ENCODE results near the gene MVB12A. TPM values are rescaled to one million over a fixed set of nuclear protein-coding genes. Genes with fewer than 3 reads are reported as not detected.

Gene MVB12A
- total and polyA plus RNA-seq, 10 of the 15 experiments (the other 5 are each of a cell fraction or from before 2014, with no cell fraction given): 1.2 to 47.6 (median 26.3) TPM

- TF ChIP-seq CEBPB (IDR thresholded peaks at IDR 0.05; ENCODE audit: borderline replicate concordance in 1 of 2, low read depth in 2 of 2, low read length in 2 of 2) (no peak), IKZF1 (conservative IDR thresholded peaks at IDR 0.05) (no peak)
Measured at GRCh38 chr19:17431417-17431816, 11.6 kb downstream of the MVB12A start (continued).

- intact Hi-C loops (cut with micrococcal nuclease; ENCODE audit: unreplicated experiment) (no loop called here), in situ Hi-C loops (cut with MboI) (no loop called here)
- Histone ChIP-seq H2AFZ (ENCODE audit: control insufficient read depth, low read depth, low read length) (no peak overlapping the region), H3K4me1 (ENCODE audit: control insufficient read depth, insufficient read depth, low read length) (no peaks in the 10 kb centered on the region), H3K79me2 (ENCODE audit: control insufficient read depth, insufficient read depth, low read length) (no peaks in the 10 kb centered on the region), H3K4me3 (no peak overlapping the region), H3K9me3 (replicated peaks; ENCODE audit: control insufficient read depth, insufficient read depth, low read length) (no peaks in the 10 kb centered on the region; the same call in 2 of the 3 replicates), H3K27ac (ENCODE audit: control insufficient read depth, insufficient read depth) (no peak overlapping the region), H3K9ac (ENCODE audit: control insufficient read depth, insufficient read depth, low read length) (no peak overlapping the region), H3K27me3 (replicated peaks in 1 of 2; ENCODE audit: control insufficient read depth in 2 of 2, insufficient read depth in 2 of 2, low read length in 1 of 2) (no peaks in the 10 kb centered on the region), H3K4me2 (ENCODE audit: control insufficient read depth, insufficient read depth) (no peak overlapping the region), H4K20me1 (ENCODE audit: control insufficient read depth, insufficient read depth) (no peaks in the 10 kb centered on the region), H3K36me3 (ENCODE audit: control insufficient read depth in 2 of 2, insufficient read depth in 2 of 2, low read length in 1 of 2) (no peaks in the 10 kb centered on the region)
- SMC1A ChIA-PET (ENCODE audit: uncharacterized antibody, unreplicated experiment): no interaction called here
- FAIRE-seq: no peak
- ATAC-seq: no peak
- POLR2A ChIA-PET: no interaction called here
- no TSS peak for BruUV-seq (replicated peaks)
- no peak for DNase-seq (ENCODE audit: low read depth, low spot score)
- TF ChIP-seq ZNF384 (IDR thresholded peaks at IDR 0.05; ENCODE audit: borderline replicate concordance, low read depth, low read length) (no peak), HDGF (IDR thresholded peaks at IDR 0.05) (no peak), YBX1 (IDR thresholded peaks at IDR 0.05) (no peak), CBX3 (IDR thresholded peaks at IDR 0.05; ENCODE audit: borderline replicate concordance, low read depth) (no peak), EGR1 (IDR thresholded peaks at IDR 0.05; ENCODE audit: borderline replicate concordance in 1 of 2, low read depth in 2 of 2, low read length in 2 of 2) (no peak), JUND (IDR thresholded peaks at IDR 0.05; ENCODE audit: low read depth, low read length) (no peak), POU2F2 (IDR thresholded peaks at IDR 0.05; ENCODE audit: borderline replicate concordance, low read depth, low read length) (no peak), ATF7 (IDR thresholded peaks at IDR 0.05; ENCODE audit: low read depth) (no peak), SUPT20H (IDR thresholded peaks at IDR 0.05; ENCODE audit: borderline replicate concordance, control insufficient read depth, low read depth, low read length) (no peak), CUX1 (IDR thresholded peaks at IDR 0.05; ENCODE audit: insufficient replicate concordance, low read depth, low read length) (no peak)
- CTCF ChIA-PET: no interaction called here
- 55% methylated on average over 7 of the region's 7 CpGs for WGBS (ENCODE audit: insufficient coverage, insufficient replicate concordance, low lambda C conversion rate, missing lambda C conversion rate)
- RAD21 ChIA-PET (ENCODE audit: unreplicated experiment): no interaction called here
Measured at GRCh38 chr19:17435218-17435617, 15.4 kb downstream of the MVB12A start.
